Suppressor macrophage (primary cell): ENCODE measurements around the gene SIPA1L3.
"Not testable (repeated sequence)": the region's sequence is repeated elsewhere in the genome, so short reads cannot be mapped to it uniquely, and the experiment has no call there.

ENCODE experiments used
- DNase-seq, 4 experiments: peaks; one replicate each; pipeline ENCODE4 v3.0.0-alpha.2; 2020 to 2022

SIPA1L3 gene

GRCh38 chr19:37920591-37921450, 13.8 kb downstream of the SIPA1L3 start:
- no peak for DNase-seq

- not testable (repeated sequence) for DNase-seq
These were observed 17.6 kb downstream of the SIPA1L3 start for GRCh38 chr19:37924573-37924972.

- no peak for DNase-seq
These were observed 18.2 kb downstream of the SIPA1L3 start for GRCh38 chr19:37925212-37925611.

GRCh38 chr19:37926255-37926654, 19.2 kb downstream of the SIPA1L3 start:
- no peak for DNase-seq

GRCh38 chr19:37926711-37927110, 19.7 kb downstream of the SIPA1L3 start:
- DNase-seq, result no peak

- DNase-seq, result peak; percentile 27 to 51 (median 42)
These were observed 21.7 kb downstream of the SIPA1L3 start for GRCh38 chr19:37928527-37929286.

GRCh38 chr19:37929355-37929923, 22.4 kb downstream of the SIPA1L3 start:
- no peak for DNase-seq

GRCh38 chr19:37930416-37930815, 23.4 kb downstream of the SIPA1L3 start:
- no peak for DNase-seq

GRCh38 chr19:37931881-37932655, 25.1 kb downstream of the SIPA1L3 start:
- DNase-seq, result peak; percentile 66 to 87 (median 76)

- peak; percentile 14 to 63 (median 47) for DNase-seq
These were observed 26.3 kb downstream of the SIPA1L3 start for GRCh38 chr19:37932985-37933936.

GRCh38 chr19:37933937-37934358, 26.9 kb downstream of the SIPA1L3 start:
- no peak for DNase-seq

GRCh38 chr19:37935341-37935740, 28.3 kb downstream of the SIPA1L3 start:
- no peak for DNase-seq

GRCh38 chr19:37936166-37936565, 29.2 kb downstream of the SIPA1L3 start:
- DNase-seq, result no peak

GRCh38 chr19:37936886-37937285, 29.9 kb downstream of the SIPA1L3 start:
- no peak for DNase-seq

- DNase-seq, result no peak
These were observed 31.3 kb downstream of the SIPA1L3 start for GRCh38 chr19:37938353-37938752.

GRCh38 chr19:37941782-37942515, 34.9 kb downstream of the SIPA1L3 start:
- DNase-seq, result no peak

- no peak for DNase-seq
These were observed 35.5 kb downstream of the SIPA1L3 start for GRCh38 chr19:37942516-37942902.

GRCh38 chr19:37943480-37943879, 36.5 kb downstream of the SIPA1L3 start:
- no peak for DNase-seq

- no peak for DNase-seq
These were observed 39.1 kb downstream of the SIPA1L3 start for GRCh38 chr19:37946132-37946531.

GRCh38 chr19:37947778-37948177, 40.8 kb downstream of the SIPA1L3 start:
- DNase-seq, result no peak

GRCh38 chr19:37948362-37948761, 41.4 kb downstream of the SIPA1L3 start:
- DNase-seq, result no peak
